ENCODE measurements around the gene SPINK2.

DNA sequence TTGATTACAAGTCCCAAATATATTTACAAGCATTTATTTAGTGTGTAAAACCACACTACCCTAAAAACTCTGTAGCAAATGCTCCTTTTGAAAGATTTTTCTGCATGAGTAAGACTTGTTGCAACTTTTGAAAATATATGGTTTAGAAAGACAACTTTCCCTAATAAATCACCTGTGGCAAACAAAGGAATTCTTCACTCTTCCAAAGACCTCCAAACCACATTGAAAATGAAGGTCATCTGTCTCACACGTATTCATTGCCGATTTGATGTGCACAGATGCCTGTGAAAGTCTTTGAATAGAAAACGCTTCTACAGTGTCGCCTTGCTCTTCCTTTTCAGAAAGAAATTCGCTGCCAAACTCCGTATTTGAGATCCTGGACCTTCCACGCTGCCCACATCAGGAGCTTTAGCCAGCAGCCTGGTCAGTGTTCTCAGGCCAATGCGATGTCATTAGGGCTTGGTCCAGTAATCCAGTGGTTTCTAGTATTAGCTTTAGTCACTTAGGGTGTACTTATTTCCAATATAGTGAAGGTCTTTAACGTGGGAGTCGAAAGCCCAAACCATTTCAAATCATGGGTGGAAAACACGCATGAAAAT, 22.2 kb downstream of the SPINK2 start:
- TF ChIP-seq, protein P1, sequence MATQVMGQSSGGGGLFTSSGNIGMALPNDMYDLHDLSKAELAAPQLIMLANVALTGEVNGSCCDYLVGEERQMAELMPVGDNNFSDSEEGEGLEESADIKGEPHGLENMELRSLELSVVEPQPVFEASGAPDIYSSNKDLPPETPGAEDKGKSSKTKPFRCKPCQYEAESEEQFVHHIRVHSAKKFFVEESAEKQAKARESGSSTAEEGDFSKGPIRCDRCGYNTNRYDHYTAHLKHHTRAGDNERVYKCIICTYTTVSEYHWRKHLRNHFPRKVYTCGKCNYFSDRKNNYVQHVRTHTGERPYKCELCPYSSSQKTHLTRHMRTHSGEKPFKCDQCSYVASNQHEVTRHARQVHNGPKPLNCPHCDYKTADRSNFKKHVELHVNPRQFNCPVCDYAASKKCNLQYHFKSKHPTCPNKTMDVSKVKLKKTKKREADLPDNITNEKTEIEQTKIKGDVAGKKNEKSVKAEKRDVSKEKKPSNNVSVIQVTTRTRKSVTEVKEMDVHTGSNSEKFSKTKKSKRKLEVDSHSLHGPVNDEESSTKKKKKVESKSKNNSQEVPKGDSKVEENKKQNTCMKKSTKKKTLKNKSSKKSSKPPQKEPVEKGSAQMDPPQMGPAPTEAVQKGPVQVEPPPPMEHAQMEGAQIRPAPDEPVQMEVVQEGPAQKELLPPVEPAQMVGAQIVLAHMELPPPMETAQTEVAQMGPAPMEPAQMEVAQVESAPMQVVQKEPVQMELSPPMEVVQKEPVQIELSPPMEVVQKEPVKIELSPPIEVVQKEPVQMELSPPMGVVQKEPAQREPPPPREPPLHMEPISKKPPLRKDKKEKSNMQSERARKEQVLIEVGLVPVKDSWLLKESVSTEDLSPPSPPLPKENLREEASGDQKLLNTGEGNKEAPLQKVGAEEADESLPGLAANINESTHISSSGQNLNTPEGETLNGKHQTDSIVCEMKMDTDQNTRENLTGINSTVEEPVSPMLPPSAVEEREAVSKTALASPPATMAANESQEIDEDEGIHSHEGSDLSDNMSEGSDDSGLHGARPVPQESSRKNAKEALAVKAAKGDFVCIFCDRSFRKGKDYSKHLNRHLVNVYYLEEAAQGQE (IDR thresholded peaks at IDR 0.05; ENCODE audit: low read depth, low read length) = no peak
- no peak for TF ChIP-seq SREBF2 (IDR thresholded peaks at IDR 0.05; ENCODE audit: low read length)
- TF ChIP-seq, protein P2, sequence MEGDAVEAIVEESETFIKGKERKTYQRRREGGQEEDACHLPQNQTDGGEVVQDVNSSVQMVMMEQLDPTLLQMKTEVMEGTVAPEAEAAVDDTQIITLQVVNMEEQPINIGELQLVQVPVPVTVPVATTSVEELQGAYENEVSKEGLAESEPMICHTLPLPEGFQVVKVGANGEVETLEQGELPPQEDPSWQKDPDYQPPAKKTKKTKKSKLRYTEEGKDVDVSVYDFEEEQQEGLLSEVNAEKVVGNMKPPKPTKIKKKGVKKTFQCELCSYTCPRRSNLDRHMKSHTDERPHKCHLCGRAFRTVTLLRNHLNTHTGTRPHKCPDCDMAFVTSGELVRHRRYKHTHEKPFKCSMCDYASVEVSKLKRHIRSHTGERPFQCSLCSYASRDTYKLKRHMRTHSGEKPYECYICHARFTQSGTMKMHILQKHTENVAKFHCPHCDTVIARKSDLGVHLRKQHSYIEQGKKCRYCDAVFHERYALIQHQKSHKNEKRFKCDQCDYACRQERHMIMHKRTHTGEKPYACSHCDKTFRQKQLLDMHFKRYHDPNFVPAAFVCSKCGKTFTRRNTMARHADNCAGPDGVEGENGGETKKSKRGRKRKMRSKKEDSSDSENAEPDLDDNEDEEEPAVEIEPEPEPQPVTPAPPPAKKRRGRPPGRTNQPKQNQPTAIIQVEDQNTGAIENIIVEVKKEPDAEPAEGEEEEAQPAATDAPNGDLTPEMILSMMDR (IDR thresholded peaks at IDR 0.05 in 2 of 3, conservative IDR thresholded peaks at IDR 0.05 in 1 of 3; ENCODE audit: control insufficient read depth in 2 of 3, extremely low read depth in 1 of 3, insufficient read depth in 1 of 3, low read depth in 3 of 3, low read length in 3 of 3) = no peak
- no peak for TF ChIP-seq HDAC6 (IDR thresholded peaks at IDR 0.05; ENCODE audit: unreplicated experiment)
- no peak for TF ChIP-seq CHD1 (IDR thresholded peaks at IDR 0.05; ENCODE audit: low read depth, low read length)
- TF ChIP-seq SIN3A (IDR thresholded peaks at IDR 0.05; ENCODE audit: low read depth, low read length) = no peak
- no peak for TF ChIP-seq MYC (IDR thresholded peaks at IDR 0.05; ENCODE audit: insufficient read depth, insufficient read length, insufficient replicate concordance, low read length, severe bottlenecking)
- TF ChIP-seq, protein P3, sequence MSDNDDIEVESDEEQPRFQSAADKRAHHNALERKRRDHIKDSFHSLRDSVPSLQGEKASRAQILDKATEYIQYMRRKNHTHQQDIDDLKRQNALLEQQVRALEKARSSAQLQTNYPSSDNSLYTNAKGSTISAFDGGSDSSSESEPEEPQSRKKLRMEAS (IDR thresholded peaks at IDR 0.05; ENCODE audit: low read depth, low read length) = no peak
- no peak for TF ChIP-seq TCF12 (IDR thresholded peaks at IDR 0.05; ENCODE audit: low read depth, low read length)
- TF ChIP-seq, protein P4, sequence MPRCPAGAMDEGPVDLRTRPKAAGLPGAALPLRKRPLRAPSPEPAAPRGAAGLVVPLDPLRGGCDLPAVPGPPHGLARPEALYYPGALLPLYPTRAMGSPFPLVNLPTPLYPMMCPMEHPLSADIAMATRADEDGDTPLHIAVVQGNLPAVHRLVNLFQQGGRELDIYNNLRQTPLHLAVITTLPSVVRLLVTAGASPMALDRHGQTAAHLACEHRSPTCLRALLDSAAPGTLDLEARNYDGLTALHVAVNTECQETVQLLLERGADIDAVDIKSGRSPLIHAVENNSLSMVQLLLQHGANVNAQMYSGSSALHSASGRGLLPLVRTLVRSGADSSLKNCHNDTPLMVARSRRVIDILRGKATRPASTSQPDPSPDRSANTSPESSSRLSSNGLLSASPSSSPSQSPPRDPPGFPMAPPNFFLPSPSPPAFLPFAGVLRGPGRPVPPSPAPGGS (IDR thresholded peaks at IDR 0.05; ENCODE audit: borderline replicate concordance, insufficient read depth, low read depth, low read length, poor library complexity, severe bottlenecking) = no peak
- no peak for TF ChIP-seq NRF1 (conservative IDR thresholded peaks at IDR 0.05; ENCODE audit: low read depth, low read length)
- TF ChIP-seq EZH2 (IDR thresholded peaks at IDR 0.05; ENCODE audit: borderline replicate concordance, control insufficient read depth, low read depth, low read length) = no peak

Measured in GM12878 (cell line).